Fibroblast of skin of back (primary cell): ENCODE data around the gene AKT2. TPM values are rescaled to one million over a fixed set of nuclear protein-coding genes. Genes with fewer than 3 reads are reported as not detected.
A peak's percentile ranks its signal among the peaks of the same experiment; 100 is the strongest.
"Not testable (repeated sequence)": the region's sequence is repeated elsewhere in the genome, so short reads cannot be mapped to it uniquely, and the experiment has no call there.

Source experiments
- DNase-seq: peaks from one replicate; pipeline ENCODE4 v3.0.0-alpha.2; 2013
- polyA plus RNA-seq, 2 experiments: library from polyadenylated mRNA; unstranded; fragments of 120-200 nt; gene quantifications; one replicate each; pipeline ENCODE4 v1.2.1, GENCODE V29; 2013; ENCODE audit not compliant: insufficient read length in 2 of 2

The AKT2 gene
- 127 TPM for polyA plus RNA-seq (2013, experiment 1 of 2; ENCODE audit: insufficient read length)
- 114 TPM for polyA plus RNA-seq (2013, experiment 2 of 2; ENCODE audit: insufficient read length)

GRCh38 chr19:40284501-40285352 lies at the start of gene AKT2:
TSS of gene AKT2 (minus strand) at chr19:40285345. CDS start at chr19:40265267, 20,078 bp downstream.
- DNase-seq, result peak; percentile 65

GRCh38 chr19:40333083-40333482 lies 47.9 kb upstream of the AKT2 start:
- DNase-seq, result not testable (repeated sequence)

GRCh38 chr19:40332669-40333068 lies 47.5 kb upstream of the AKT2 start:
- no peak for DNase-seq

GRCh38 chr19:40331052-40331451 lies 45.9 kb upstream of the AKT2 start:
- no peak for DNase-seq

- DNase-seq, result no peak
These were observed 41.1 kb upstream of the AKT2 start for GRCh38 chr19:40326201-40326600.

GRCh38 chr19:40323705-40324104 lies 38.6 kb upstream of the AKT2 start:
- DNase-seq, result no peak

GRCh38 chr19:40322951-40323615 lies 37.9 kb upstream of the AKT2 start:
- no peak for DNase-seq

GRCh38 chr19:40322271-40322610 lies 37.1 kb upstream of the AKT2 start:
- no peak for DNase-seq

- no peak for DNase-seq
These were observed 36.6 kb upstream of the AKT2 start for GRCh38 chr19:40321566-40322270.

GRCh38 chr19:40321076-40321475 lies 35.9 kb upstream of the AKT2 start:
- DNase-seq, result no peak

- no peak for DNase-seq
These were observed 35.4 kb upstream of the AKT2 start for GRCh38 chr19:40320558-40320935.

GRCh38 chr19:40317338-40317737 lies 32.2 kb upstream of the AKT2 start:
- no peak for DNase-seq

- DNase-seq, result no peak
These were observed 30.8 kb upstream of the AKT2 start for GRCh38 chr19:40315812-40316470.

- no peak for DNase-seq
These were observed 29.5 kb upstream of the AKT2 start for GRCh38 chr19:40314656-40315055.

GRCh38 chr19:40313229-40313983 lies 28.3 kb upstream of the AKT2 start:
- DNase-seq, result no peak

- no peak for DNase-seq
These were observed 27.4 kb upstream of the AKT2 start for GRCh38 chr19:40312533-40312932.

- DNase-seq, result no peak
These were observed 24.5 kb upstream of the AKT2 start for GRCh38 chr19:40309666-40310065.

GRCh38 chr19:40305403-40305802 lies 20.3 kb upstream of the AKT2 start:
- DNase-seq, result peak; percentile 82

- DNase-seq, result no peak
These were observed 19.2 kb upstream of the AKT2 start for GRCh38 chr19:40304306-40304705.

GRCh38 chr19:40303765-40304164 lies 18.6 kb upstream of the AKT2 start:
- no peak for DNase-seq

- no peak for DNase-seq
These were observed 17.3 kb upstream of the AKT2 start for GRCh38 chr19:40302224-40303011.
